ENCODE results near the gene CCL25. TPM values are rescaled to one million over a fixed set of nuclear protein-coding genes. Genes with fewer than 3 reads are reported as not detected.

Gene CCL25
- total and polyA plus RNA-seq, 9 of the 15 experiments (the other 6 are each of a cell fraction or from before 2014, with no cell fraction given): 0.15 TPM; not detected in 8

DNA sequence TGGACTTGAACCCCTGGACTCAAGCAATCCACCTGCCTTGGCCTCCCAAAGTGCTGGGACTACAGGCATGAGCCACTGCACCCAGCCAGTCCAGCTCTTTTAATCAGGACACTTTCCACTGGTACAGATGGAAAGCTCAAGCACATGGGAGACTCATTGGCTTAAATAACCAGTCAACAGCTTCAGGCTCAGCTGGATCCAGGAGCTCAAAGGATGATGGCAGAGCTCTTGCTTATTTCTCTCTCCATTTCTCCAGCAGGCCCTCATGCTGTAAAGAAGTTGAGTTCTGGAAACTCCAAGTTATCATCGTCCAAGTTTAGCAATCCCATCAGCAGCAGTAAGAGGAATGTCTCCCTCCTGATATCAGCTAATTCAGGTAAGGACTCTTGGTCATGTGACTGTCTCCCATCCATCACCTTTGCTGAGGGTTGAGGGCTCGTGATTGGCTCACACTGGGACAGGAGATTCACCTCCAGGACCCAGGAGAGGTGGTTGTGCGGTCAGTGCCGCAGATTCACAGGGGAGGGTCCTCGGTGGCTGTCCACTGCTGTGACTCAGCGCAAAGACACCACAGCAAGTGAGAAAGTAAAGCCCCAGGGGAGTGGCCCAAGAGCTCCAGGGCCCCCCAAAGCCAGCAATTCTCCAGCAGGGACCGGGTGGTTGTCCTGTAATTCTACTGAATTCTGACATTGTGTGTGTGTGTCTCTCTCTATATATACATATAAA is 5.1 kb downstream of the CCL25 start:
- ATAC-seq (peak; percentile 78), FAIRE-seq (peak; percentile 62), DNase-seq (ENCODE audit: extremely low read depth in 1 of 4, low spot score in 3 of 4) (peak; percentile 52 to 58 (median 54))
- no peak overlapping the region for H3K4me3 ChIP-seq
- peak overlapping the region; percentile 77 for H2AFZ ChIP-seq (ENCODE audit: low read depth, low read length)
- peak overlapping the region in 1 of 2 experiments; percentile 10; a peak in 1 of 4 replicates for H3K9ac ChIP-seq (ENCODE audit: insufficient read depth in 1 of 2, low read depth in 2 of 2, low read length in 2 of 2)
- in situ Hi-C loops (cut with MboI) (no loop called here), intact Hi-C loops (cut with micrococcal nuclease) (no loop called here)
- no peaks in the 10 kb centered on the region for H3K9me3 ChIP-seq (replicated peaks; ENCODE audit: control insufficient read depth, insufficient read depth, low read depth, low read length)
- ChIA-PET CTCF (ENCODE audit: low intra/inter-chr PET ratio) (no interaction called here), POLR2A (interaction anchor here (0.7 to 1.7 kb wide), 5 partner anchors 9 to 265 kb away, joined by 3 to 4 read pairs (median 3); no protein-coding TSS in a partner anchor)
- no peaks in the 10 kb centered on the region for H3K9me1 ChIP-seq (ENCODE audit: control insufficient read depth, insufficient read depth, low read length)
- no peak overlapping the region for H3K27ac ChIP-seq (ENCODE audit: extremely low read depth, low read depth, low read length)
- BruUV-seq (replicated peaks): no TSS peak
- peaks cover 0 to 3% of the 10 kb centered on the region in 2 experiments; a peak in 1 of 5 replicates for H3K27me3 ChIP-seq (ENCODE audit: control insufficient read depth in 2 of 2, insufficient read depth in 2 of 2, low read length in 2 of 2)
- no peaks in the 10 kb centered on the region for H3K79me2 ChIP-seq (ENCODE audit: control insufficient read depth, insufficient read depth, low read length)
- WGBS (ENCODE audit: insufficient coverage, low coverage, missing lambda C conversion rate): 22% methylated on average over 7 of the region's 7 CpGs
- H4K20me1 ChIP-seq (replicated peaks; ENCODE audit: control insufficient read depth, insufficient read depth, low read length): no peaks in the 10 kb centered on the region
- H3K36me3 ChIP-seq (ENCODE audit: control insufficient read depth, insufficient read depth, low read length): no peaks in the 10 kb centered on the region
- peak overlapping the region; percentile 52; the same call in 1 of the 2 replicates for H3K4me2 ChIP-seq (ENCODE audit: insufficient read depth, low read length)
- peaks cover 4 to 12% of the 10 kb centered on the region in 2 experiments; a peak in 4 of 5 replicates for H3K4me1 ChIP-seq (replicated peaks in 1 of 2; ENCODE audit: control insufficient read depth in 2 of 2, insufficient read depth in 2 of 2, low read length in 2 of 2)
- peak in 1 of 2 experiments; percentile 21; a peak in 1 of 4 replicates for TF ChIP-seq HDAC1 (IDR thresholded peaks at IDR 0.05)
- peak; percentile 64 for TF ChIP-seq NFE2 (IDR thresholded peaks at IDR 0.05; ENCODE audit: low read depth)
- TF ChIP-seq GATAD2B (IDR thresholded peaks at IDR 0.05; ENCODE audit: borderline replicate concordance): no peak
- peak; percentile 57; the same call in 1 of the 2 replicates for TF ChIP-seq TOE1 (IDR thresholded peaks at IDR 0.05; ENCODE audit: borderline replicate concordance)
- no peak for TF ChIP-seq TOE1 (CRISPR knock-in tag; IDR thresholded peaks at IDR 0.05; ENCODE audit: borderline replicate concordance, low read depth)
- TF ChIP-seq ZBTB7A (IDR thresholded peaks at IDR 0.05; ENCODE audit: borderline replicate concordance, control insufficient read depth, low read depth, low read length): peak; percentile 49; the same call in 1 of the 2 replicates
- TF ChIP-seq C11orf30 (IDR thresholded peaks at IDR 0.05; ENCODE audit: low read depth): peak; percentile 58
- TF ChIP-seq RBM25 (IDR thresholded peaks at IDR 0.05; ENCODE audit: low read depth, low read length, severe bottlenecking): peak; percentile 27
- 0 out of 2 replicates have a peak, but pooled peaks have one; percentile 4 for TF ChIP-seq MAFK (IDR thresholded peaks at IDR 0.05; ENCODE audit: low read length)
- TF ChIP-seq YBX1 (IDR thresholded peaks at IDR 0.05): no peak
- TF ChIP-seq KDM1A (IDR thresholded peaks at IDR 0.05): peak in 1 of 2 experiments; percentile 34; a peak in 2 of 4 replicates
- TF ChIP-seq SMARCA5 (IDR thresholded peaks at IDR 0.05): 0 out of 2 replicates have a peak, but pooled peaks have one; percentile 18
- peak; percentile 75 for TF ChIP-seq TFE3 (CRISPR knock-in tag; IDR thresholded peaks at IDR 0.05)
- TF ChIP-seq PPARD (CRISPR knock-in tag; IDR thresholded peaks at IDR 0.05): no peak
- TF ChIP-seq TRIM28 (IDR thresholded peaks at IDR 0.05): no peak
- TF ChIP-seq, protein P1, sequence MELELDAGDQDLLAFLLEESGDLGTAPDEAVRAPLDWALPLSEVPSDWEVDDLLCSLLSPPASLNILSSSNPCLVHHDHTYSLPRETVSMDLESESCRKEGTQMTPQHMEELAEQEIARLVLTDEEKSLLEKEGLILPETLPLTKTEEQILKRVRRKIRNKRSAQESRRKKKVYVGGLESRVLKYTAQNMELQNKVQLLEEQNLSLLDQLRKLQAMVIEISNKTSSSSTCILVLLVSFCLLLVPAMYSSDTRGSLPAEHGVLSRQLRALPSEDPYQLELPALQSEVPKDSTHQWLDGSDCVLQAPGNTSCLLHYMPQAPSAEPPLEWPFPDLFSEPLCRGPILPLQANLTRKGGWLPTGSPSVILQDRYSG (tag; conservative IDR thresholded peaks at IDR 0.05; ENCODE audit: low read depth): no peak
- TF ChIP-seq, protein P2, sequence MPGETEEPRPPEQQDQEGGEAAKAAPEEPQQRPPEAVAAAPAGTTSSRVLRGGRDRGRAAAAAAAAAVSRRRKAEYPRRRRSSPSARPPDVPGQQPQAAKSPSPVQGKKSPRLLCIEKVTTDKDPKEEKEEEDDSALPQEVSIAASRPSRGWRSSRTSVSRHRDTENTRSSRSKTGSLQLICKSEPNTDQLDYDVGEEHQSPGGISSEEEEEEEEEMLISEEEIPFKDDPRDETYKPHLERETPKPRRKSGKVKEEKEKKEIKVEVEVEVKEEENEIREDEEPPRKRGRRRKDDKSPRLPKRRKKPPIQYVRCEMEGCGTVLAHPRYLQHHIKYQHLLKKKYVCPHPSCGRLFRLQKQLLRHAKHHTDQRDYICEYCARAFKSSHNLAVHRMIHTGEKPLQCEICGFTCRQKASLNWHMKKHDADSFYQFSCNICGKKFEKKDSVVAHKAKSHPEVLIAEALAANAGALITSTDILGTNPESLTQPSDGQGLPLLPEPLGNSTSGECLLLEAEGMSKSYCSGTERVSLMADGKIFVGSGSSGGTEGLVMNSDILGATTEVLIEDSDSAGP (CRISPR knock-in tag; IDR thresholded peaks at IDR 0.05): no peak
- TF ChIP-seq STAG1 (CRISPR knock-in tag; IDR thresholded peaks at IDR 0.05; ENCODE audit: borderline replicate concordance): no peak
